ENCODE results near the gene DPP9. TPM values are rescaled to one million over a fixed set of nuclear protein-coding genes. Genes with fewer than 3 reads are reported as not detected.

DPP9 gene
- total and polyA plus RNA-seq, 2 of the 13 experiments (the other 11 are each of a cell fraction or from before 2014, with no cell fraction given), result 8.4 to 25.8 TPM

DNA sequence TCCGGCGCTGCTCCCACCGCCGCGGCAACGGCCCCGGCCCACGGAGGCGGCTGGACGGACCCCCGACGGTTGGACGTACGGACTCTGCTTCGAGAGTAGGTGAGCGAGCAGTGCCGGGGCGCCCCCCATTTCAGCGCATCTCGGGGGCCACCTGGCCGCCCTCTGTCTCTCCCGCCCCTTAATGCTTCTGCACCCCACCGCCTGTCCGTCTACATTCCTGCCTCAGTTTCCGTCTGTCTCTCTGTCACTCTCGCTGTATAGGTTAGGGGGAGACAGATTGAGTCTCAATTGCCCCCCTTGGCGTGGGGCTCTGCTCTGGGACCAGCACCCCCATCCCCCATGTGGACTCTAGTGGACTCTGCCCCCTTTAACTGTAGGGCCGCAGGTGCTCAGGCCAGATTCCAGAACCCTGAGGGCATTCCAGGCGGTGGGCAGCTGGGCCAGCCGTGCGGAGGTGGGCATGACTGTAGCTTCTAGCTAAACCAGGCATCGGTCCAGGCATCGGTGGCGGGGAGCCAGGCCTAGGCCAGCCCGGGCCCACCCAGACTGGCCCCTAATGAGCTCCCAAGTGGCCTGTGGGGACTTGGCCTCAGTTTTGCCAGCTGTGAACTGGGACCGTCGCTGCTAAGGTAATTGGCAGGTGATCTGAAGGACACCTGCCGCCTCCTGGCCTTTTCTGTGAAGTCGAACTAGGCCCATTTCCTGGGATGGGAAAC, 84.0 kb downstream of the DPP9 start (continued):
- TF ChIP-seq AHDC1 (CRISPR knock-in tag; IDR thresholded peaks at IDR 0.05; ENCODE audit: borderline replicate concordance) (no peak), MED1 (CRISPR knock-in tag; IDR thresholded peaks at IDR 0.05) (no peak; the same call in 1 of the 2 replicates), MBD4 (IDR thresholded peaks at IDR 0.05; ENCODE audit: borderline replicate concordance, low read length) (no peak), FIP1L1 (IDR thresholded peaks at IDR 0.05; ENCODE audit: borderline replicate concordance, insufficient read depth, low read depth, low read length) (no peak), ZNF510 (CRISPR knock-in tag; IDR thresholded peaks at IDR 0.05; ENCODE audit: low read depth) (no peak), MIER3 (CRISPR knock-in tag; IDR thresholded peaks at IDR 0.05; ENCODE audit: borderline replicate concordance) (no peak), MEIS2 (CRISPR knock-in tag; IDR thresholded peaks at IDR 0.05) (no peak), MED13 (CRISPR knock-in tag; IDR thresholded peaks at IDR 0.05) (no peak), JDP2 (CRISPR knock-in tag; IDR thresholded peaks at IDR 0.05; ENCODE audit: borderline replicate concordance) (no peak), POGK (CRISPR knock-in tag; conservative IDR thresholded peaks at IDR 0.05) (peak; percentile 73; the same call in 1 of the 2 replicates), ZNF761 (CRISPR knock-in tag; conservative IDR thresholded peaks at IDR 0.05) (no peak), ZFAT (CRISPR knock-in tag; conservative IDR thresholded peaks at IDR 0.05) (no peak), ZNF33A (CRISPR knock-in tag; IDR thresholded peaks at IDR 0.05; ENCODE audit: borderline replicate concordance) (no peak), ZBTB25 (CRISPR knock-in tag; IDR thresholded peaks at IDR 0.05) (no peak; the same call in 1 of the 2 replicates)
- TF ChIP-seq, protein P1, sequence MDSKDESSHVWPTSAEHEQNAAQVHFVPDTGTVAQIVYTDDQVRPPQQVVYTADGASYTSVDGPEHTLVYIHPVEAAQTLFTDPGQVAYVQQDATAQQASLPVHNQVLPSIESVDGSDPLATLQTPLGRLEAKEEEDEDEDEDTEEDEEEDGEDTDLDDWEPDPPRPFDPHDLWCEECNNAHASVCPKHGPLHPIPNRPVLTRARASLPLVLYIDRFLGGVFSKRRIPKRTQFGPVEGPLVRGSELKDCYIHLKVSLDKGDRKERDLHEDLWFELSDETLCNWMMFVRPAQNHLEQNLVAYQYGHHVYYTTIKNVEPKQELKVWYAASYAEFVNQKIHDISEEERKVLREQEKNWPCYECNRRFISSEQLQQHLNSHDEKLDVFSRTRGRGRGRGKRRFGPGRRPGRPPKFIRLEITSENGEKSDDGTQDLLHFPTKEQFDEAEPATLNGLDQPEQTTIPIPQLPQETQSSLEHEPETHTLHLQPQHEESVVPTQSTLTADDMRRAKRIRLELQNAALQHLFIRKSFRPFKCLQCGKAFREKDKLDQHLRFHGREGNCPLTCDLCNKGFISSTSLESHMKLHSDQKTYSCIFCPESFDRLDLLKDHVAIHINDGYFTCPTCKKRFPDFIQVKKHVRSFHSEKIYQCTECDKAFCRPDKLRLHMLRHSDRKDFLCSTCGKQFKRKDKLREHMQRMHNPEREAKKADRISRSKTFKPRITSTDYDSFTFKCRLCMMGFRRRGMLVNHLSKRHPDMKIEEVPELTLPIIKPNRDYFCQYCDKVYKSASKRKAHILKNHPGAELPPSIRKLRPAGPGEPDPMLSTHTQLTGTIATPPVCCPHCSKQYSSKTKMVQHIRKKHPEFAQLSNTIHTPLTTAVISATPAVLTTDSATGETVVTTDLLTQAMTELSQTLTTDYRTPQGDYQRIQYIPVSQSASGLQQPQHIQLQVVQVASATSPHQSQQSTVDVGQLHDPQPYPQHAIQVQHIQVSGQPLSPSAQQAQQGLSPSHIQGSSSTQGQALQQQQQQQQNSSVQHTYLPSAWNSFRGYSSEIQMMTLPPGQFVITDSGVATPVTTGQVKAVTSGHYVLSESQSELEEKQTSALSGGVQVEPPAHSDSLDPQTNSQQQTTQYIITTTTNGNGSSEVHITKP (CRISPR knock-in tag; IDR thresholded peaks at IDR 0.05; ENCODE audit: low read depth), result no peak
- TF ChIP-seq, protein P2, sequence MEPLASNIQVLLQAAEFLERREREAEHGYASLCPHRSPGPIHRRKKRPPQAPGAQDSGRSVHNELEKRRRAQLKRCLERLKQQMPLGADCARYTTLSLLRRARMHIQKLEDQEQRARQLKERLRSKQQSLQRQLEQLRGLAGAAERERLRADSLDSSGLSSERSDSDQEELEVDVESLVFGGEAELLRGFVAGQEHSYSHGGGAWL (CRISPR knock-in tag; IDR thresholded peaks at IDR 0.05), result no peak
